ENCODE measurements around the gene PRDM8.

- TF ChIP-seq CTCF (IDR thresholded peaks at IDR 0.05; ENCODE audit: low read depth, low read length), result no peak
- TF ChIP-seq MAX (IDR thresholded peaks at IDR 0.05; ENCODE audit: low read depth, low read length), result no peak
- TF ChIP-seq POLR2A (IDR thresholded peaks at IDR 0.05; ENCODE audit: extremely low read depth, insufficient read length), result no peak
- no peak for TF ChIP-seq MYC (IDR thresholded peaks at IDR 0.05; ENCODE audit: low read depth, low read length)
Observed at GRCh38 chr4:80210549-80210948, 13.2 kb downstream of the PRDM8 start.

Measured in NB4 (cell line).